Subcutaneous adipose tissue (tissue), 4 donors: ENCODE results near the gene NUBP2. TPM values are rescaled to one million over a fixed set of nuclear protein-coding genes. Genes with fewer than 3 reads are reported as not detected.

Source experiments
- total RNA-seq, 4 donors: library from RNA; depleted of rRNA; stranded (reverse); fragments of >200 nt; gene quantifications; one replicate each; pipeline ENCODE4 v1.1.0, GENCODE V29; 2016
- TF ChIP-seq, protein P1 (sequence below): fragments of 450-650 bp; IDR thresholded peaks from one replicate; pipeline ENCODE4 v1.5.1; 2016; ENCODE audit warnings: low read depth, mild to moderate bottlenecking, control low read depth, antibody characterized with exemption, moderate library complexity

The NUBP2 gene
- total RNA-seq, 4 donors from 2014 or later, result 17.0 to 77.2 (median 49.7) TPM

DNA sequence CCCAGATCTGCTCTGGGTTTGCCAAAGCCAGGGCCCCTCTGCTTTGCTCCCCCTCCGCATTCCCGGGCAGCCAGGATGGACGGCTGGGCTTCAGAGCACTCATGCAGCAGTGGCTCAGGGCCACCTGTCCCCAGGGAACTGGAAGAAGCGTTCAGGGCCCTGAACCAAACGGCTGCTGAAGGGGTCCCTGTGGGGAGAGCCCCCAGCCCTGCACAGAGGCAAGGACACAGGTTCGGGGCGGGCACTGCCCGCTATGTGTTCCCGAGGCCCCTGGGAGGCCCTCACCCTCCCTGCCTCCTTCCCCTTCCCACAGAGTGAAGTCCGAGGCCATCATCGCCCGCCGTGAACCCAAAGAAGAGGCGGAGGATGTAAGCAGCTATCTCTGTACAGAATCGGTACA, 21.8 kb upstream of the NUBP2 start:
- TF ChIP-seq, protein P1, sequence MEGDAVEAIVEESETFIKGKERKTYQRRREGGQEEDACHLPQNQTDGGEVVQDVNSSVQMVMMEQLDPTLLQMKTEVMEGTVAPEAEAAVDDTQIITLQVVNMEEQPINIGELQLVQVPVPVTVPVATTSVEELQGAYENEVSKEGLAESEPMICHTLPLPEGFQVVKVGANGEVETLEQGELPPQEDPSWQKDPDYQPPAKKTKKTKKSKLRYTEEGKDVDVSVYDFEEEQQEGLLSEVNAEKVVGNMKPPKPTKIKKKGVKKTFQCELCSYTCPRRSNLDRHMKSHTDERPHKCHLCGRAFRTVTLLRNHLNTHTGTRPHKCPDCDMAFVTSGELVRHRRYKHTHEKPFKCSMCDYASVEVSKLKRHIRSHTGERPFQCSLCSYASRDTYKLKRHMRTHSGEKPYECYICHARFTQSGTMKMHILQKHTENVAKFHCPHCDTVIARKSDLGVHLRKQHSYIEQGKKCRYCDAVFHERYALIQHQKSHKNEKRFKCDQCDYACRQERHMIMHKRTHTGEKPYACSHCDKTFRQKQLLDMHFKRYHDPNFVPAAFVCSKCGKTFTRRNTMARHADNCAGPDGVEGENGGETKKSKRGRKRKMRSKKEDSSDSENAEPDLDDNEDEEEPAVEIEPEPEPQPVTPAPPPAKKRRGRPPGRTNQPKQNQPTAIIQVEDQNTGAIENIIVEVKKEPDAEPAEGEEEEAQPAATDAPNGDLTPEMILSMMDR, result no peak

DNA sequence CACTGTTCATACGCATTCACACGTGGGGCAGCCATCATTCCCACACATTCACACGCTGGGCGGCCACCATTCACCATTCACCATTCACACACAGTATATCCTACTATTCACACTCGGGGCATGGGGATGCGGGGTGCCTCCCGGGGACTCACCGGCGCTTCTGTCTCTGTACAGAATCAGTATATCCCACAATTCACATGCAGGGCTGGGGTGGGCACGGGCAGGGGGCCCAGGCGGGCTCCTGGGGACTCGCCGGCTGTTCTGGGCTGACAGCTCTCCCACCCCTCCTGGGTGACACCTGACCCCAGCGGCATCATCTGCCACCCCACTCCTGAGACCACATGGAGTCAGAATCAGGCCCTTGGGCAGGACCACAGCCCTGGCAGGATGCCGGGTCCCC, 21.0 kb upstream of the NUBP2 start:
- TF ChIP-seq, protein P1, result no peak

DNA sequence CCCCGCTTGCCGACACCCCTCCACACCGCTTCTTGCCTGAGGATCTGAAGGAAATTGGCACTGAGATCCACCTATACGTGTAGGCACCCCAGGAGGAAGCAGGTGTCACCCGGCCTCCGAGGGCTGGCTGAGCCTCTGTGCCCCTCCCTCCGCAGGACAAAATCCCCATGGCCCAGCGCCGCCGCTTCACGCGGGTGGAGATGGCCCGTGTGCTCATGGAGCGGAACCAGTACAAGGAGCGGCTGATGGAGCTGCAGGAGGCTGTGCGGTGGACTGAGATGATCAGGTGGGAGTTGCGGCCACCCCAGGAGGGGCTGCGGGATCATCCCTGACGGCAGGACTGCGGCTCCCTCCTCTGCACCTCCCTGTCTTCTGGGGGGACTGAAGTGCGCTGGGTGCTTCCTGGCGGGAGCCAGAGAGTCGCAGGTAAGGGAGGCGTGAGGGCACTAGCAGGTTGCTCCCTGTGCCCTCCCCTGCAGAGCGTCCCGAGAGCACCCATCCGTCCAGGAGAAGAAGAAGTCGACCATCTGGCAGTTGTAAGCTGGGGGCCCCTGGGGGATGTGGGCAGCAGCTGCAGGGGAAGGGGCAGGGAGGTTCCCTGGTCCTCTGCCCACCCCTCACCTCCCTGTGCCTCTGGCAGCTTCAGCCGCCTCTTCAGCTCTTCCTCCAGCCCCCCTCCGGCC, 20.4 kb upstream of the NUBP2 start:
- TF ChIP-seq, protein P1, result no peak

DNA sequence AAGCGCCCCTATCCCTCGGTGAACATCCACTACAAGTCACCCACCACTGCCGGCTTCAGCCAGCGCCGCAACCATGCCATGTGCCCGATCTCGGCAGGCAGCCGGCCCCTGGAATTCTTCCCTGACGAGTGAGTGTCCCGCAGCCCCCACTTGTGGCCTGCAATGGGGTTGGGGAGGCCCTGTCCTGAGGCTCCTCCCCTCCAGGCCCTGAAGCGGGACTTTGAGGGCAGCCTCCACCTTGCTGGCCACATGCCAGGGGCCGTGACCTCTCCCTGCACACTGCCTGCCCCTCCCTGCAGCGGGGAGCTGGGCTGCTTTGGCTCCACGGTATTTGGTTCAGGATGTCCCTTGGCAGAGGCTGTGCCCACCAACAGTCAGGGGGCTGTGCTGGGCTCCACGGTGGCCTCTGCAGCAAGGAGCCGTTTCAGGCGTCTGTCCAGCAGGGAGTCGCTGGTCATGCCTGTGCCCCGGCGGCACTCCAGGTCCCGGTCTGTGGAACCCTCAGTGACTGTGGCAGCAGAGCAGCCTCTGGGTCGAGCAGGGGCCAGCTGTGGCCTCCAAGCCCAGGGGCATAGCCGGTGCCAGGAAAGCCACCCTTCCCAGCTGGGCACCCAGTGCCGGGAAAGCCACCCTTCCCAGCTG, 19.8 kb upstream of the NUBP2 start:
- TF ChIP-seq, protein P1, result no peak

DNA sequence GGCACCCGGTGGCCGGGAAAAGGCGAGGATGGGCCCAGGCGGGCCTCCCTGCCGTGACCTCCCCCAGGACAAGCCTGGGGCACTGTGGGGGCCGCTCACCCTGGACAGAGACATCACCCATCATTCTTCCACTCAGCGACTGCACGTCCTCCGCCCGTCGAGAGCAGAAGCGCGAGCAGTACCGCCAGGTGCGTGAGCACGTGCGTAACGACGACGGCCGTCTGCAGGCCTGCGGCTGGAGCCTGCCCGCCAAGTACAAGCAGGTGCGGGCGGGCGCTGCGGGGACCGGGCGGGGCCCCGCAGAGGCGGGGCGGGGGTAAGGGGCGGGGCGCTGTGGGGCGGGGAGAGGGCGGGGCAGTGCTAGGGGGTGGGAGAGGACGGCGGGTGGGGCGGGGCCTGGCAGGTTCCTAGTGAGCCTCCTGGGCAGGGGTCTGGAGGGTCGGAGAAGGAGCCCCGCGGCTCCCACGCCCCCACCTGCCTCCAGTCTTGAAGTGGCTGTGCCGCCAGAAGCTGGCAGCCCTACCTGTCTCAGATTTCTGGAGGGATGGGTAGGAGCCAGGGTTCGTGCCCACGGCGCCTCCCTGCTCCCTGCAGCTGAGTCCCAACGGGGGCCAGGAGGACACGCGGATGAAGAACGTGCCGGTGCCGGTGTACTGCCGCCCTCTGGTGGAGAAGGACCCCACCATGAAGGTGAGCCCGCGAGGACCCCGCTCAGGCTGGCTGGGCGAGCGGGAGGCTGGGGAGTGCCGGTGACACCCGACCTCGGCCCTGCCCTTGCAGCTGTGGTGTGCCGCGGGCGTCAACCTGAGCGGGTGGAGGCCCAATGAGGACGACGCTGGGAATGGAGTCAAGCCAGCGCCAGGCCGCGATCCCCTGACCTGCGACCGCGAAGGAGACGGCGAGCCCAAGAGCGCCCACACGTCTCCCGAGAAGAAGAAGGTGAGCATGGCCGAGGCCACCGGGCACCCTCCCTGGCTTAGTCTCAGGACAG, 18.9 kb upstream of the NUBP2 start:
- TF ChIP-seq, protein P1, result no peak

DNA sequence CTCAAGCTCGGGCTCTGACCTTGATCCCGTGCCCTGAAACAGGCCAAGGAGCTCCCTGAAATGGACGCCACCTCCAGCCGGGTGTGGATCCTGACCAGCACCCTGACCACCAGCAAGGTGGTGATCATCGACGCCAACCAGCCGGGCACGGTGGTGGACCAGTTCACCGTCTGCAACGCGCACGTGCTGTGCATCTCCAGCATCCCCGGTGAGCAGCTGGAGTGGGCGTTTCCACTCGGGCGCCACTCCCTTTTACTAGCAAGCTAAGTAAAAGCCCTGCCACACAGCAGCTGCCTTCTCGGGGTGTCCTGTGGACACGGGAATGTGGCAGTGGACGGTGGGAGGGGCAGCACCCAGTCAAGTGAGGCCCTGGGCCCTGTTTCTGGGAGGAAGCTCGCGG, 17.8 kb upstream of the NUBP2 start:
- TF ChIP-seq, protein P1, result no peak

DNA sequence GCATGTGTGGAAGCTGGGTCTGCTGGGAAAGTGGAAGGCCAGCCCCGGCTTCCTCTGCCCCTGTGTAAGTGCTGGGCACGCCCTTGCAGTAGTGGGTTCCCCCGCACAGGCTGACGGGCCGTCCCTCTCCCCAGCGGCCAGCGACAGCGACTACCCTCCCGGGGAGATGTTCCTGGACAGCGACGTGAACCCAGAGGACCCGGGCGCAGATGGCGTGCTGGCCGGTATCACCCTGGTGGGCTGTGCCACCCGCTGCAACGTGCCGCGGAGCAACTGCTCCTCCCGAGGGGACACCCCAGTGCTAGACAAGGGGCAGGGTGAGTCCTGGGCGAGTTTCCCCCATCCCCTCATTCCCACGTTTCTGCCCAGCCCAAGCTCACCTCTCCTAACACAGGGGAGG, 16.9 kb upstream of the NUBP2 start:
- TF ChIP-seq, protein P1, result no peak
